H9 (cell line): Measurements from ENCODE around the gene CREG1. TPM values are rescaled to one million over a fixed set of nuclear protein-coding genes. Genes with fewer than 3 reads are reported as not detected.

ENCODE experiments used
- DNase-seq: peaks from one replicate; pipeline ENCODE4 v3.0.0-alpha.2; 2017
- H2AFZ ChIP-seq: one replicate; pipeline ENCODE4 v1.6.1; 2013; ENCODE audit warnings: mild to moderate bottlenecking, low read length, control low read depth, moderate library complexity
- H2AK5ac ChIP-seq: 2 replicates; pipeline ENCODE4 v1.6.1; 2013; ENCODE audit warnings: low read length, control low read depth, mixed read lengths; ENCODE audit not compliant: insufficient read length
- H2BK120ac ChIP-seq: one replicate; pipeline ENCODE4 v1.6.1; 2013; ENCODE audit warnings: low read depth, mild to moderate bottlenecking, low read length, control low read depth, inconsistent platforms; ENCODE audit not compliant: poor library complexity, severe bottlenecking
- H2BK12ac ChIP-seq: 2 replicates; pipeline ENCODE4 v1.6.1; 2013; ENCODE audit warnings: low read length, control low read depth, mixed read lengths, low read depth; ENCODE audit not compliant: insufficient read length
- H2BK15ac ChIP-seq: 2 replicates; pipeline ENCODE4 v1.6.1; 2013; ENCODE audit warnings: low read depth, low read length, control low read depth
- H2BK20ac ChIP-seq: one replicate; pipeline ENCODE4 v1.6.1; 2013; ENCODE audit warnings: low read depth, mild to moderate bottlenecking, low read length, control low read depth, inconsistent platforms; ENCODE audit not compliant: poor library complexity, severe bottlenecking
- H2BK5ac ChIP-seq: 2 replicates; pipeline ENCODE4 v1.6.1; 2013; ENCODE audit warnings: low read length, control low read depth, mixed read lengths; ENCODE audit not compliant: insufficient read length
- H3K14ac ChIP-seq: 2 replicates; pipeline ENCODE4 v1.6.1; 2013; ENCODE audit warnings: low read length, control low read depth; ENCODE audit not compliant: insufficient read depth
- H3K18ac ChIP-seq: 2 replicates; pipeline ENCODE4 v1.6.1; 2013; ENCODE audit warnings: low read depth, mild to moderate bottlenecking, mixed read lengths, low read length, control low read depth; ENCODE audit not compliant: insufficient read length
- H3K23ac ChIP-seq: 2 replicates; pipeline ENCODE4 v1.6.1; 2013; ENCODE audit warnings: low read length, control low read depth, mixed read lengths, low read depth; ENCODE audit not compliant: insufficient read length
- H3K23me2 ChIP-seq: 2 replicates; pipeline ENCODE4 v1.6.1; 2013; ENCODE audit warnings: low read depth, mild to moderate bottlenecking, mixed read lengths, low read length, control low read depth; ENCODE audit not compliant: insufficient read length, poor library complexity, severe bottlenecking
- H3K27ac ChIP-seq: 2 replicates; pipeline ENCODE4 v1.5.1; 2013; ENCODE audit warnings: low read length, control low read depth, mixed read lengths, low read depth; ENCODE audit not compliant: insufficient read length
- H3K27me3 ChIP-seq: 2 replicates; pipeline ENCODE4 v1.6.1; 2013; ENCODE audit warnings: low read length, control low read depth, inconsistent platforms; ENCODE audit not compliant: insufficient read depth
- H3K4ac ChIP-seq: 2 replicates; pipeline ENCODE4 v1.6.1; 2013; ENCODE audit warnings: low read depth, mild to moderate bottlenecking, control low read depth, inconsistent platforms, low read length, moderate library complexity
- H3K4me1 ChIP-seq: 2 replicates; pipeline ENCODE4 v1.6.1; 2013; ENCODE audit warnings: low read length, control low read depth, inconsistent platforms; ENCODE audit not compliant: insufficient read depth
- H3K4me2 ChIP-seq: 2 replicates; pipeline ENCODE4 v1.6.1; 2013; ENCODE audit warnings: low read length, control low read depth, mixed read lengths; ENCODE audit not compliant: insufficient read length, insufficient read depth
- H3K56ac ChIP-seq: 2 replicates; pipeline ENCODE4 v1.6.1; 2013; ENCODE audit warnings: low read depth, mild to moderate bottlenecking, mixed read lengths, low read length, control low read depth; ENCODE audit not compliant: insufficient read length
- H3K79me1 ChIP-seq: 2 replicates; pipeline ENCODE4 v1.6.1; 2013; ENCODE audit warnings: low read depth, mild to moderate bottlenecking, moderate library complexity, low read length, control low read depth, inconsistent platforms; ENCODE audit not compliant: insufficient read depth, poor library complexity, severe bottlenecking
- H3K79me2 ChIP-seq: 2 replicates; pipeline ENCODE4 v1.6.1; 2013; ENCODE audit warnings: low read length, control low read depth, inconsistent platforms; ENCODE audit not compliant: insufficient read depth
- H3K9ac ChIP-seq: 2 replicates; pipeline ENCODE4 v1.6.1; 2013; ENCODE audit warnings: low read length, control low read depth, mixed read lengths; ENCODE audit not compliant: insufficient read length; ENCODE audit errors: extremely low read depth
- H3K9me3 ChIP-seq: one replicate; pipeline ENCODE4 v1.6.1; 2013; ENCODE audit warnings: low read depth, low read length, inconsistent platforms; ENCODE audit not compliant: control insufficient read depth
- H3T11ph ChIP-seq: one replicate; pipeline ENCODE4 v1.6.1; 2013; ENCODE audit warnings: mild to moderate bottlenecking, low read length, control low read depth, inconsistent platforms
- H4K20me1 ChIP-seq: one replicate; pipeline ENCODE4 v1.6.1; 2013; ENCODE audit not compliant: control insufficient read depth, insufficient read length, insufficient read depth
- H4K5ac ChIP-seq: 2 replicates; pipeline ENCODE4 v1.6.1; 2013; ENCODE audit warnings: low read depth, mild to moderate bottlenecking, mixed read lengths, low read length, control low read depth; ENCODE audit not compliant: insufficient read length
- H4K8ac ChIP-seq: replicated peaks from 2 replicates; pipeline ENCODE4 v1.6.1; 2013; ENCODE audit warnings: low read length, control low read depth, mixed read lengths, low read depth; ENCODE audit not compliant: insufficient read length
- H4K91ac ChIP-seq: 2 replicates; pipeline ENCODE4 v1.6.1; 2013; ENCODE audit warnings: low read depth, mild to moderate bottlenecking, moderate library complexity, mixed read lengths, low read length, control low read depth; ENCODE audit not compliant: insufficient read length
- H3K27ac Mint-ChIP-seq, 3 experiments: 2 replicates in 2 of 3; 3 replicates in 1 of 3; pipeline ENCODE4 v1.8.0; 2020 to 2021; ENCODE audit warnings: mixed read lengths in 3 of 3, mild to moderate bottlenecking in 1 of 3, moderate library complexity in 1 of 3
- H3K27me3 Mint-ChIP-seq: 2 replicates; pipeline ENCODE4 v1.8.0; 2021; ENCODE audit warnings: low read depth, mild to moderate bottlenecking, moderate library complexity, mixed read lengths
- H3K36me3 Mint-ChIP-seq, 3 experiments: 2 replicates in 2 of 3; 3 replicates in 1 of 3; pipeline ENCODE4 v1.8.0; 2020 to 2021; ENCODE audit warnings: low read depth in 3 of 3, mixed read lengths in 3 of 3; ENCODE audit not compliant: insufficient read depth in 1 of 3
- H3K4me1 Mint-ChIP-seq, 2 experiments: 2 replicates each; pipeline ENCODE4 v1.8.0; 2020; ENCODE audit warnings: mixed read lengths in 2 of 2
- H3K4me3 Mint-ChIP-seq, 2 experiments: 2 replicates in 1 of 2; 3 replicates in 1 of 2; pipeline ENCODE4 v1.8.0; 2020 to 2021; ENCODE audit warnings: mild to moderate bottlenecking in 2 of 2, mixed read lengths in 2 of 2, moderate library complexity in 1 of 2
- H3K9me3 Mint-ChIP-seq, 2 experiments: 2 replicates in 1 of 2; 3 replicates in 1 of 2; pipeline ENCODE4 v1.8.0; 2020; ENCODE audit warnings: mild to moderate bottlenecking in 2 of 2, mixed read lengths in 2 of 2, moderate library complexity in 1 of 2
- CTCF ChIP-seq: fragments of 200-600 bp; sonication (generic); conservative IDR thresholded peaks from 3 replicates; pipeline ENCODE4 v1.8.0; 2021; ENCODE audit warnings: antibody characterized with exemption, mild to moderate bottlenecking
- WGBS: extraction: QIAGEN DNeasy Blood & Tissue Kit; methylation state at CpG from one replicate; pipeline ENCODE4 v1.1.7; 2013; ENCODE audit warnings: missing lambda C conversion rate, low lambda C conversion rate, mixed read lengths; ENCODE audit not compliant: insufficient read length; ENCODE audit errors: extremely low coverage; 5-methylcytosine and 5-hydroxymethylcytosine counted together
- total RNA-seq: library from RNA; stranded (reverse); gene quantifications from 2 replicates; pipeline ENCODE4 v1.2.1, GENCODE V29; 2021

The CREG1 gene
- total RNA-seq, 1 experiment from 2014 or later = 19.8 TPM

GRCh38 chr1:167567663-167568062, 14.1 kb upstream of the CREG1 start:
- H4K20me1 ChIP-seq = no peaks in the 10 kb centered on the region
- H3K9me3 ChIP-seq = no peaks in the 10 kb centered on the region
- H3K18ac ChIP-seq = no peak overlapping the region
- H2BK5ac ChIP-seq = no peak overlapping the region
- no peak overlapping the region for H3T11ph ChIP-seq
- DNase-seq = no peak
- no peak overlapping the region for H4K91ac ChIP-seq
- H2BK20ac ChIP-seq = no peak overlapping the region
- no peak overlapping the region for H3K27ac ChIP-seq
- no peaks in the 10 kb centered on the region for H3K27me3 ChIP-seq
- H3K56ac ChIP-seq = no peak overlapping the region
- H3K23me2 ChIP-seq = no peaks in the 10 kb centered on the region
- H3K79me2 ChIP-seq = no peaks in the 10 kb centered on the region
- no peak overlapping the region for H3K9ac ChIP-seq
- no peak overlapping the region for H3K4ac ChIP-seq
- H3K36me3 Mint-ChIP-seq = no peaks in the 10 kb centered on the region; a peak in 1 of 7 replicates
- no peak overlapping the region for H3K23ac ChIP-seq
- H3K4me1 Mint-ChIP-seq = peaks cover 4 to 8% of the 10 kb centered on the region in 2 experiments; a peak in 1 of 4 replicates
- H3K79me1 ChIP-seq = no peaks in the 10 kb centered on the region
- no peaks in the 10 kb centered on the region for H3K4me1 ChIP-seq
- H2BK15ac ChIP-seq = no peak overlapping the region
- H4K8ac ChIP-seq = no peak overlapping the region
- H3K27me3 Mint-ChIP-seq = peaks cover 4% of the 10 kb centered on the region
- H2BK120ac ChIP-seq = no peak overlapping the region
- H4K5ac ChIP-seq = no peak overlapping the region
- H3K4me3 Mint-ChIP-seq = no peak overlapping the region
- TF ChIP-seq CTCF = no peak
- no peak overlapping the region for H3K14ac ChIP-seq
- H2BK12ac ChIP-seq = no peak overlapping the region
- H2AFZ ChIP-seq = no peak overlapping the region
- peaks cover 2 to 10% of the 10 kb centered on the region in 2 experiments; a peak in 2 of 5 replicates for H3K9me3 Mint-ChIP-seq
- no CpG with 5 or more reads among the region's 5 CpGs for WGBS
- H3K27ac Mint-ChIP-seq = no peak overlapping the region
- no peak overlapping the region for H2AK5ac ChIP-seq
- H3K4me2 ChIP-seq = no peak overlapping the region
